ENCODE measurements around the gene C14orf132.
"Not testable (repeated sequence)": the region's sequence is repeated elsewhere in the genome, so short reads cannot be mapped to it uniquely, and the experiment has no call there.

The C14orf132 gene

GRCh38 chr14:96059519-96060135, 20.5 kb downstream of the C14orf132 start:
- DNase-seq (ENCODE audit: low spot score), result no peak

- DNase-seq (ENCODE audit: low spot score), result no peak
Observed at GRCh38 chr14:96060186-96060933, 21.2 kb downstream of the C14orf132 start.

DNA sequence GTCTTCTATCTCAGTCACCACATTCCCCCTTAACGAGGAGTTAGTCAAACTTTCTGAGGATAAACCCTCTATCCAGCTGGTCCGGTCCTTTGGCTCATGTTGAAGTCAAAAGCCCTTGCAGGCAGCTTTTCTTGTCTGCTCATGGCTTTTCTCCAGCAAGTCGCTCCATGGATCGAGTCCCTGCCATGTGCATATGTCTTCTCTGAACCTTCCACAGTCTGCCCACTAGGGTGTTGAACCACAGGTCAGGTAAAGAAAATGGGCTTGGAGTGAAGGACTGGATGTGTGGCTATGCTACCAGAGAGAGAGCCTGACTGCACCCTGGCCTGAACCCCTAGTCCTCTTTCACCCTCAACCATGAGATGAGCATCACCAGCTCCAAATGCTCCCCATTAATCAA, 22.8 kb downstream of the C14orf132 start:
- DNase-seq (ENCODE audit: low spot score), result no peak

GRCh38 chr14:96062506-96062905, 23.3 kb downstream of the C14orf132 start:
- DNase-seq (ENCODE audit: low spot score), result no peak

- no peak for DNase-seq (ENCODE audit: low spot score)
Observed at GRCh38 chr14:96064866-96065265, 25.7 kb downstream of the C14orf132 start.

DNA sequence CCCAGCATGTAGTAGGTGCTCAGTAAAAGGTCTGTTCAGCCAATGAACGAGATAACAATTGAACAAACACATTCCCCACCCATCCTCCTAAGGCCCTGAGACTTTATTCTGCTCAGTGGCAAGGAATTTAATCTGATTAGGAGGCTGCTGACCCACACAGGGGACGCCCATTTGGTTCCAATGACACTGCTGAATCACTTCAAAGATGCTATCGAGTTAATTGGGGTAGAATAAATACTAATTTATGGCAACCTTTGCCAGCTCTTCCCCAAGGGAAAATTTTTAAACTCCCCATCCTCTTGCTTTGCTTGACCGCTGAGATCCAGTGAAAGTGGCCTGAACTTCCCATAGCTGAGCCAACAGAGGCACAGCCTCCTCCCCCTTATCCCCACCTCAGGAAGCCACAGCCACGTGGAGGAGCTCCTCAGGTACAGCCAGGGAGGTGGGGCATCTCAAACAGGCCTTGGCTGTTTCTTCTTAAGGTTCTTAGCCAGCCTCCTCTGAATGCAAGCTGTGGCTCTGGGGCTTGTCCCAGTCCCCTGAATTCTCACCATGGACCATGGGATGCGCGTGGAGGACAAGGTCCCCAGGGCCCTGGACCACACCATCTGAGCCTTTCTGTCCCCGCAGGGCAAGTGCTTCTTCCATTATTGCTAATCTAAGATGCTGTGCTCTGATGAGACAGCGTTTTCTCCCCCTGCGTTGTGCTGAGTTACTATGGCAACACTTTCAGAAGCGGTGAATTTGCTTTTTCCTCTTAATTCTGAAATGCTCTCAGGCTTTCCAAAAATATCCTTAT, 26.7 kb downstream of the C14orf132 start:
- peak; percentile 62 for DNase-seq (ENCODE audit: low spot score)

GRCh38 chr14:96066976-96067375, 27.8 kb downstream of the C14orf132 start:
- DNase-seq (ENCODE audit: low spot score), result no peak

- DNase-seq (ENCODE audit: low spot score), result no peak
Observed at GRCh38 chr14:96067985-96068930, 29.1 kb downstream of the C14orf132 start.

- no peak for DNase-seq (ENCODE audit: low spot score)
Observed at GRCh38 chr14:96069421-96069820, 30.3 kb downstream of the C14orf132 start.

DNA sequence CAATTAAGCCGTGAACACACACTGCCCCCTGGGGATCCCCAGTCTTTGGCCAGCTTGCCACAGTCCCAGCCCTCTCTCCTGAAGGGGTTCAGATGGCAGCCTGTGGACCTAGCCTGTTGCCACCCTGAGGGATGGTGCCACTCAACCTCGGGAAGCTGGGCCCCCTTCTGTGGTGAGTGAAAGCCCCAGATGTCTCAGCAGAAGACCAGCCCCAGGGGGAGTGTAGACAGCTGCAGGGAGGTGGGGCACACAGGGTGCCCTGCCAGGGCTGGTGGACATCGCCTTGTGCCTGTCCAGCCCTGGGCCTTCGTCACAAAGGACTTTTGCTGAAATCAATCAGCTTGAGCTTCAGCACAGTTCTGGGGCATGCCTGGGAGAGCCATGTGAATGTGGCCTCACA, 32.4 kb downstream of the C14orf132 start:
- DNase-seq (ENCODE audit: low spot score), result no peak

DNA sequence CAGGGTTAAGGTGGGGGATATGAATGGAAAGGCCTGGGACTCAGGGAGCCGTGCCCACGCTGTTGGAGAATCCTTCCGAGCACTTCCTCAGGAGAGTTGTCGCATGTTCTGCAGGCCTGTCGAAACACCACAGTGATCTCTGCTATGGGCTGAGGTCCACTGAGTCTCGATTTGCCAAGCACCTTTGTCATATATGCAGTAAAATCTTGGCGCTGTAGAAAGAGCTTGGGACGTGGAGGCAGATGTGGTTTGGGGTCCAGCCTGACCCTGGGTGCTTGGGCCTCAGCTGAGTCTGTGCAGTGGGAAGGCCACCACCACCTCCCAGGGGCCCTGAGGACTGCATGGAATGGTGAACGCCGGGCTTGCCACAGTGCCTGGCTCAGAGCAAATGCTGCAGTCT, 32.9 kb downstream of the C14orf132 start:
- no peak for DNase-seq (ENCODE audit: low spot score)

- no peak for DNase-seq (ENCODE audit: low spot score)
Observed at GRCh38 chr14:96072746-96073145, 33.6 kb downstream of the C14orf132 start.

DNA sequence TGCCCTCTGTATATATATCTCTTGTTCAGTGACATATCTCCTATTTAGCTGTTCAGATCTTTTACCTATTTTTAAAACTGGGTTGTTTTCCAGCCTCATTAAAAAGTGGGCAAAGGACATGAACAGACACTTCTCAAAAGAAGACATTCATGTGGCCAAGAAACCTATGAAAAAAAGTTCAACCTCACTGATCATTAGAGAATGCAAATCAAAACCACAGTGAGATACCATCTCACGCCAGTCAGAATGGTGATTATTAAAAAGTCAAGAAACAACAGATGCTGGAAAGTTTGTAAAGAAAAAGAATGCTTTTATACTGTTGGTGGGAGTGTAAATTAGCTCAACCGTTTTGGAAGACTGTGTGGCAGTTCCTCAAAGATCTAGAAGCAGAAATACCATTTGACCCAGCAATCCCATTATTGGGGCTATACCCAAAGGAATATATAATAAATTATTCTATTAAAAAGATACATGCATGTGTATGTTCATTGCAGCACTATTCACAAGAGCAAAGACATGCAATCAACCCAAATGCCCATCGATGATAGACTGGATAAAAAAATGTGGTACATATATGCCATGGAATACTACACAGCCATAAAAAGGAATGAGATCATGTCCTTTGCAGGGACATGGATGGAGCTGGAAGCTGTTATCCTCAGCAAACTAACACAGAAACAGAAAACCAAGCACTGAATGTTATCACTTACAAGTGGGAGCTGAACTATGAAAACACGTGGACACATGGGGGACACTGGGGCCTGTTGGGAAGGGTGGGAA, 34.3 kb downstream of the C14orf132 start:
- not testable (repeated sequence) for DNase-seq (ENCODE audit: low spot score)

DNA sequence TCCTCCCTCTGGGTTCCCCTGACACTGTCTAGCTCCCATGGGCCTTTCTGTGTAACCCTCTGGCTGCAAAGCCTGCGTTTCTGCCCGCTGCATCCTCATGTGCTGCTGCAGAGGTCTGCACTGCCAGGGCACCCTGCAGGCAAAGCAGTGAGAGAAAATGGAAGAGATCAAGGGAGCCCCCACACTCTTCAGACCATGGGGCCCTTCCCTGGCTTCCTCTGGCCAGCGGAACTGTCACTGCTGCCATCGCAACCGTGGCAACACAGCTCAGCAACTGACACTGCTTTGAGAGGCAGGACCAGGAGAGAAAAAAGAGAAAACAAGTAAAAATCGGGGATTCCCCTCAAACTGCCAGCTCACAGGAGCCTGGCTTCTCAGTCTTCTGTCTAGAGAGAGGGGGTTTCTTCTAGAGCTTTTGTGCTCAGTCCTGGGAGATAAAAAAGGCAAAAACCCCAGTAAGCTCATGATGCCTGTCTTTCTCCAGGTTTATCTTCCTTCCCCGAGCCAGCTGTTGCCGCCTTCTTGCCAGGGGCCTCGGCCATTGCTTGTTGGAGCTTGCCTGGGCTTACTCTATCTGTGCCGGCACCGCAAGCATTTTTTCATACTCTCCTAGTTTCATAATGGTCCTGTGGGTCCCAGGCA, 38.9 kb downstream of the C14orf132 start:
- DNase-seq (ENCODE audit: low spot score), result no peak

- no peak for DNase-seq (ENCODE audit: low spot score)
Observed at GRCh38 chr14:96078625-96079016, 39.5 kb downstream of the C14orf132 start.

- DNase-seq (ENCODE audit: low spot score), result no peak
Observed at GRCh38 chr14:96079066-96079465, 39.9 kb downstream of the C14orf132 start.

DNA sequence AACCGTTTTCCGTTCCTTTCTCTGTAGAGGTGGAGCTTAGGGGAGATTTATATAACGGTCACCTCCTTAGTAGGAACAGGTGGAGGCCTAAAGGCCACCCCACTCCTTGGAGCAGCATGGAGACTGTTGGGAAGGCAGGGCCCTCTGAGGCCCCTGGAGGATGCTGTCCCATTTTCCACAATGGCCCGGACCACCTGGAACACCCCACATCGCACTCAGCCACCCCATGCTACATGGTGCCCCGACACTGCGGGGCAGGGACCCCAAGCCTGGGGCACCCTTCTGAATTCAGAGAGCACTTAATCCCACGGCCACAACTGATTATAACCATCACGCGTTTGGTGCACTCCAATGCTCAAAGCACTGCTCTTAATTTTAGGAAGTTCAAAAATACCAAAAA, 41.4 kb downstream of the C14orf132 start:
- no peak for DNase-seq (ENCODE audit: low spot score)

- DNase-seq (ENCODE audit: low spot score), result no peak
Observed at GRCh38 chr14:96081224-96081623, 42.1 kb downstream of the C14orf132 start.

- no peak for DNase-seq (ENCODE audit: low spot score)
Observed at GRCh38 chr14:96081767-96082400, 42.7 kb downstream of the C14orf132 start.

Data from putamen (tissue), 1 donor.